H1 (cell line): ENCODE measurements around the gene PPP1R1C. TPM values are rescaled to one million over a fixed set of nuclear protein-coding genes. Genes with fewer than 3 reads are reported as not detected.

ENCODE experiments used
- CTCF ChIA-PET: fragments of 300-600 bp; sonication (Branson Sonifier 250); formaldehyde crosslinking; loops from one replicate; lab custom pipeline; 2021; ENCODE audit not compliant: partially characterized antibody; lab: Charles Lee
- POLR2A ChIA-PET: fragments of 300-600 bp; sonication (Branson Sonifier 250); formaldehyde crosslinking; loops from one replicate; lab custom pipeline; 2021; ENCODE audit warnings: inconsistent platforms; ENCODE audit not compliant: partially characterized antibody; lab: Charles Lee
- DNase-seq, 2 experiments: peaks; one replicate each; pipeline versions ENCODE4 v3.0.0 to v3.0.0-alpha.2; 2010 to 2022; ENCODE audit warnings: low spot score in 2 of 2, low read depth in 1 of 2, mixed read lengths in 1 of 2
- FAIRE-seq: peaks from 2 replicates; lab custom pipeline; 2011; peaks lifted over from hg19 to GRCh38; lab: Jason Lieb, UNC
- H2AFZ ChIP-seq: 2 replicates; pipeline ENCODE4 v1.8.1; 2012; ENCODE audit warnings: low read length, inconsistent platforms
- H2AK5ac ChIP-seq: 2 replicates; pipeline ENCODE4 v1.6.1; 2013; ENCODE audit warnings: low read depth, low read length
- H2BK120ac ChIP-seq: replicated peaks from 2 replicates; pipeline ENCODE3; 2013; ENCODE audit warnings: low read depth, low read length, inconsistent platforms
- H2BK12ac ChIP-seq: 2 replicates; pipeline ENCODE4 v1.6.1; 2013; ENCODE audit warnings: low read depth, low read length
- H2BK15ac ChIP-seq: 2 replicates; pipeline ENCODE4 v1.6.1; 2013; ENCODE audit warnings: low read length
- H2BK20ac ChIP-seq: 2 replicates; pipeline ENCODE4 v1.6.1; 2013; ENCODE audit warnings: low read length
- H2BK5ac ChIP-seq: 2 replicates; pipeline ENCODE4 v1.6.1; 2013; ENCODE audit warnings: low read depth, low read length
- H3K14ac ChIP-seq: 2 replicates; pipeline ENCODE4 v1.6.1; 2013; ENCODE audit warnings: inconsistent platforms; ENCODE audit not compliant: insufficient read length
- H3K18ac ChIP-seq: 2 replicates; pipeline ENCODE4 v1.6.1; 2013; ENCODE audit warnings: low read length; ENCODE audit errors: extremely low read depth
- H3K23ac ChIP-seq: 2 replicates; pipeline ENCODE4 v1.6.1; 2013; ENCODE audit warnings: inconsistent platforms; ENCODE audit not compliant: insufficient read length
- H3K23me2 ChIP-seq: 2 replicates; pipeline ENCODE4 v1.6.1; 2013; ENCODE audit warnings: low read depth, low read length
- H3K27ac ChIP-seq: 2 replicates; pipeline ENCODE4 v1.6.1; 2011; ENCODE audit warnings: low read depth, low read length, inconsistent platforms
- H3K27me3 ChIP-seq, 4 experiments: replicated peaks in 1 of 4; 1 replicate in 1 of 4; 2 replicates in 3 of 4; pipeline versions ENCODE4 v1.6.1 to v1.8.1; 2011 to 2013; ENCODE audit warnings: low read length in 3 of 4, mild to moderate bottlenecking in 3 of 4, inconsistent platforms in 2 of 4, mixed read lengths in 2 of 4, moderate library complexity in 1 of 4; ENCODE audit not compliant: control insufficient read depth in 3 of 4, insufficient read depth in 3 of 4; ENCODE audit errors: extremely low read depth in 1 of 4
- H3K36me3 ChIP-seq, 4 experiments: 2 replicates each; pipeline versions ENCODE4 v1.6.1 to v1.8.1; 2011 to 2013; ENCODE audit warnings: mild to moderate bottlenecking in 4 of 4, low read length in 3 of 4, moderate library complexity in 2 of 4, control low read depth in 1 of 4, inconsistent platforms in 1 of 4; ENCODE audit not compliant: insufficient read depth in 4 of 4, control insufficient read depth in 2 of 4
- H3K4ac ChIP-seq: replicated peaks from 2 replicates; pipeline ENCODE3; 2013; ENCODE audit warnings: low read length, low read depth, mixed read lengths, inconsistent platforms; ENCODE audit not compliant: insufficient read length
- H3K4me1 ChIP-seq, 4 experiments: replicated peaks in 1 of 4; 1 replicate in 1 of 4; 2 replicates in 3 of 4; pipeline versions ENCODE4 v1.6.1 to v1.8.1; 2011 to 2013; ENCODE audit warnings: low read length in 3 of 4, inconsistent platforms in 2 of 4, mixed read lengths in 1 of 4; ENCODE audit not compliant: insufficient read depth in 4 of 4, control insufficient read depth in 3 of 4
- H3K4me2 ChIP-seq, 2 experiments: 2 replicates each; pipeline versions ENCODE4 v1.6.1 to v1.8.1; 2011 to 2013; ENCODE audit warnings: low read depth in 2 of 2, low read length in 2 of 2, control low read depth in 1 of 2, inconsistent platforms in 1 of 2, mild to moderate bottlenecking in 1 of 2; ENCODE audit not compliant: insufficient read depth in 1 of 2
- H3K4me3 ChIP-seq, 4 experiments: fragments of 200-600, 300-600 bp in 1 of 4; sonication (generic), shearing (Covaris generic), sonication (Bioruptor Twin) in 1 of 4; 2 replicates each; pipeline versions ENCODE4 v1.5.1 to v1.8.1; 2011 to 2016; ENCODE audit warnings: low read length in 4 of 4, low read depth in 3 of 4, control low read depth in 2 of 4, inconsistent platforms in 2 of 4, mild to moderate bottlenecking in 2 of 4, mixed read lengths in 1 of 4, moderate library complexity in 1 of 4; ENCODE audit not compliant: insufficient read depth in 2 of 4; ENCODE audit errors: extremely low read depth in 1 of 4
- H3K56ac ChIP-seq: replicated peaks from 2 replicates; pipeline ENCODE3; 2013; ENCODE audit warnings: low read depth, mild to moderate bottlenecking, mixed read lengths, low read length, inconsistent platforms; ENCODE audit not compliant: insufficient read length
- H3K79me1 ChIP-seq: 2 replicates; pipeline ENCODE4 v1.6.1; 2013; ENCODE audit warnings: low read depth, low read length, control low read depth
- H3K79me2 ChIP-seq, 2 experiments: 2 replicates each; pipeline versions ENCODE4 v1.6.1 to v1.8.1; 2012 to 2013; ENCODE audit warnings: low read length in 2 of 2, mild to moderate bottlenecking in 2 of 2, inconsistent platforms in 1 of 2; ENCODE audit not compliant: insufficient read depth in 2 of 2, control insufficient read depth in 1 of 2
- H3K9ac ChIP-seq, 4 experiments: replicated peaks in 1 of 4; 1 replicate in 1 of 4; 2 replicates in 3 of 4; pipeline versions ENCODE4 v1.6.1 to v1.8.1; 2011 to 2013; ENCODE audit warnings: low read depth in 3 of 4, low read length in 3 of 4, control low read depth in 2 of 4, mild to moderate bottlenecking in 2 of 4, moderate library complexity in 2 of 4, inconsistent platforms in 1 of 4; ENCODE audit errors: extremely low read depth in 1 of 4
- H3K9me3 ChIP-seq, 2 experiments: 2 replicates each; pipeline versions ENCODE4 v1.6.1 to v1.8.1; 2012 to 2013; ENCODE audit warnings: mild to moderate bottlenecking in 2 of 2, moderate library complexity in 2 of 2, control low read depth in 1 of 2, inconsistent platforms in 1 of 2, low read depth in 1 of 2, low read length in 1 of 2, mixed read lengths in 1 of 2; ENCODE audit not compliant: insufficient read depth in 2 of 2
- H4K20me1 ChIP-seq, 2 experiments: replicated peaks in 1 of 2; 2 replicates each; pipeline versions ENCODE3 to v1.8.1; 2011 to 2013; ENCODE audit warnings: inconsistent platforms in 2 of 2, low read length in 2 of 2, mild to moderate bottlenecking in 1 of 2; ENCODE audit not compliant: insufficient read depth in 2 of 2, control insufficient read depth in 1 of 2
- H4K5ac ChIP-seq: 2 replicates; pipeline ENCODE4 v1.6.1; 2013; ENCODE audit warnings: low read length, low read depth, mixed read lengths, inconsistent platforms; ENCODE audit not compliant: insufficient read length
- H4K8ac ChIP-seq: 2 replicates; pipeline ENCODE4 v1.8.0; 2013; ENCODE audit warnings: mild to moderate bottlenecking, moderate library complexity, low read length, inconsistent platforms; ENCODE audit not compliant: insufficient read depth; ENCODE audit errors: extremely low read depth
- H4K91ac ChIP-seq: replicated peaks from 2 replicates; pipeline ENCODE3; 2013; ENCODE audit warnings: low read length, mixed read lengths, inconsistent platforms; ENCODE audit not compliant: insufficient read length
- EGR1 ChIP-seq: IDR thresholded peaks from 2 replicates; pipeline ENCODE4 v1.6.1; 2011; ENCODE audit warnings: low read depth, low read length, borderline replicate concordance
- TCF12 ChIP-seq: IDR thresholded peaks from 2 replicates; pipeline ENCODE4 v1.6.1; 2011; ENCODE audit warnings: low read depth, mild to moderate bottlenecking, low read length
- WGBS, 2 experiments: shearing (Covaris generic) in 1 of 2; methylation state at CpG; one replicate each; pipeline versions ENCODE4 v1.1.6 to v1.1.7; 2013 to 2015; ENCODE audit warnings: low lambda C conversion rate in 2 of 2, mixed read lengths in 2 of 2, inconsistent platforms in 1 of 2, low coverage in 1 of 2, missing lambda C conversion rate in 1 of 2; ENCODE audit not compliant: insufficient replicate concordance in 2 of 2, insufficient coverage in 1 of 2, insufficient read length in 1 of 2; ENCODE audit errors: extremely low coverage in 1 of 2, missing lambda C conversion rate in 1 of 2; 5-methylcytosine and 5-hydroxymethylcytosine counted together
- polyA plus RNA-seq, 7 experiments: library from polyadenylated mRNA; depleted of rRNA in 3 of 7; stranded (reverse) in 5 of 7; unstranded in 2 of 7; fragments of >200 nt in 5 of 7; fragments of 200-250 nt in 2 of 7; gene quantifications; 1 replicate in 5 of 7; 2 replicates in 1 of 7; 4 replicates in 1 of 7; pipeline versions ENCODE4 v1.2.1 to v1.2.3, GENCODE V29; 2011 to 2013; ENCODE audit warnings: missing spikeins in 2 of 7, mixed read lengths in 2 of 7
- total RNA-seq: library from RNA; stranded (reverse); fragmentation: NEBNext Ultra II Directional; extraction: Animal tissue kit (Norgen Biotek cat#: 25700); gene quantifications from 2 replicates; pipeline ENCODE4 v1.2.1, GENCODE V29; 2021
- TF ChIP-seq, protein P1 (sequence below): IDR thresholded peaks from 2 replicates; pipeline ENCODE4 v1.6.1; 2012; ENCODE audit warnings: low read length, inconsistent platforms

Gene PPP1R1C
- total and polyA plus RNA-seq, 2 of the 8 experiments (the other 6 are each of a cell fraction or from before 2014, with no cell fraction given), result 1.3 to 5.3 TPM

DNA sequence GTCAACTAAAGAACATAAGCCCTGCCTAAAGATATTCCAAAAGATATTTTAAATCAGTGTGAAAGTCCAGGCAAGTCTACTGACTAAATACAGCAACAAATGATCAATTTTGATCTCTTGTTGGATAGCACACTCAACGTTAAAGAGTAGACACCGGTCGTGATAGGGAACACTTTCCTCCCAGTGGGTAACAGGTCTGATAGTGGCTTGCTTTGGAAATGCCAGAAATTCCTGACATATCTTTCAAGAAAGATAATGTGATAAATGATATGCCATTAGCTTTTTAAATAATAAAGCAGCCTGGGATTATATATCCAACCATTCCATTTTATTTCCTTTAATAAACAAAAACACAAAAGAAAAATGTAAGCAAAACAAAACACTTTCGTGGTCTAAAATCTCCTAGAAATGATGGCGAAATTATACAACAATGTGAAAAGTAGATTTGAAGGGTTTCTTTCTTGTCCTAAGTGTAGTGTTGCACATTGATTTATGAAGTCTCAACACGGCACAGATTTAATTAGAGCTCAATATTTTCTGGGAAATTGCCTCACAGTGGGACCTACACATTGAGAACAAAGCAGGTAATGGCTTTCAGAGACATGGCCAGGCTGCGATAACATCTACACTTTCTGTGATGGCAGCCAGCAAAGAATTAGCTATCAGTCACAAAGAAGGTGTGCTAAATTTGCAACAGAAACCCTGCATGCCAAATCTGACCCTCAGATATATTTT is 158.6 kb downstream of the PPP1R1C start:
- Histone ChIP-seq H3K27me3 (no peaks in the 10 kb centered on the region), H3K23me2 (no peaks in the 10 kb centered on the region), H2AK5ac (no peak overlapping the region), H3K36me3 (no peaks in the 10 kb centered on the region), H2BK120ac (no peak overlapping the region), H3K14ac (no peak overlapping the region), H4K8ac (no peak overlapping the region), H4K5ac (no peak overlapping the region), H3K4me3 (no peak overlapping the region), H3K4ac (no peak overlapping the region), H2BK12ac (no peak overlapping the region), H3K79me2 (no peaks in the 10 kb centered on the region), H2BK15ac (no peak overlapping the region), H3K56ac (no peak overlapping the region), H3K4me1 (peaks cover 0 to 7% (median 1%) of the 10 kb centered on the region in 4 experiments; a peak in 2 of 7 replicates), H3K4me2 (no peak overlapping the region), H3K9ac (no peak overlapping the region), H2BK20ac (no peak overlapping the region), H2BK5ac (no peak overlapping the region), H3K9me3 (no peaks in the 10 kb centered on the region), H3K79me1 (no peaks in the 10 kb centered on the region), H3K23ac (no peak overlapping the region), H3K27ac (no peak overlapping the region), H4K20me1 (no peaks in the 10 kb centered on the region), H2AFZ (peak overlapping the region; percentile 51; the same call in 1 of the 2 replicates), H3K18ac (no peak overlapping the region), H4K91ac (no peak overlapping the region)
- FAIRE-seq (no peak), DNase-seq (no peak)
- ChIA-PET CTCF (interaction anchor here (0.9 to 2.9 kb wide), 4 partner anchors 9 to 505 kb away, joined by 3 to 9 read pairs (median 3); no protein-coding TSS in a partner anchor), POLR2A (interaction anchor here (0.5 kb wide), 1 partner anchor 41 kb away, joined by 3 read pairs; no protein-coding TSS in a partner anchor)
- no peak for TF ChIP-seq EGR1
- TF ChIP-seq TCF12, result no peak
- TF ChIP-seq, protein P1, sequence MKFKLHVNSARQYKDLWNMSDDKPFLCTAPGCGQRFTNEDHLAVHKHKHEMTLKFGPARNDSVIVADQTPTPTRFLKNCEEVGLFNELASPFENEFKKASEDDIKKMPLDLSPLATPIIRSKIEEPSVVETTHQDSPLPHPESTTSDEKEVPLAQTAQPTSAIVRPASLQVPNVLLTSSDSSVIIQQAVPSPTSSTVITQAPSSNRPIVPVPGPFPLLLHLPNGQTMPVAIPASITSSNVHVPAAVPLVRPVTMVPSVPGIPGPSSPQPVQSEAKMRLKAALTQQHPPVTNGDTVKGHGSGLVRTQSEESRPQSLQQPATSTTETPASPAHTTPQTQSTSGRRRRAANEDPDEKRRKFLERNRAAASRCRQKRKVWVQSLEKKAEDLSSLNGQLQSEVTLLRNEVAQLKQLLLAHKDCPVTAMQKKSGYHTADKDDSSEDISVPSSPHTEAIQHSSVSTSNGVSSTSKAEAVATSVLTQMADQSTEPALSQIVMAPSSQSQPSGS, result no peak
- 82 to 100% methylated on average over 1 to 7 of the region's 7 CpGs for WGBS, 2 experiments
